SKM-1 treated with dmso at 0.1 percent for 144 hours (cell line): ENCODE results near the gene STRBP.

ENCODE experiments used
- DNase-seq: peaks from one replicate; lab custom pipeline; 2025; ENCODE audit not compliant: unreplicated experiment; lab: John Stamatoyannopoulos, UW

STRBP gene

DNA sequence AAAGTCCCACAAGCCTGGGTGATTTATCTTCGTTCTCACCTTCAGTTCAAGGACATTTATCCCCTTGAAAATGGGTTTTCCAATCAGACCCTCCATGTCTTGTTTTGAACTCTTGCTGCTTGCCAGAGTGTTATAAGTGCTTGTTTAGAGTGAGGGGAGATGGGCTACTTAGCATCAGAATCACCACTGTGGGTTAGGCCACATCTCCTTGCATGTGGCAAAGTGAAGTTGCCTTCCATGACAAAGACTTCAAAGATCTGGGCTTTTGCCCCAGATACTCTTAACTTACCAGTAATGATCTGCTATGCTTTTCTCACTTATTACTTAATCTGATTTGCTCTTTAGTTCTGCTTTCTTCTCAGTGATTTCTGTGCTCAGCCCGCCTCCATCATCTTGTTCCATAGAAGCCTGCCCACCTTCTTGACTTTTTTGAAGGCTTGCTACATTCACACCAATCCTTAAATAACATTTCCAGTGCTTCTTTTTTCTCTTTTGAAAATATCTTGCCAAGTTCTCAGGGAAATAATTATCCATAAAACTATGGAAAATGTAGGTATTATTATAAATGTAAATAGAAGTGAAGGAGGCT, 195.9 kb downstream of the STRBP start:
- DNase-seq: no peak
